SH-SY5Y (cell line): ENCODE measurements around the gene WAC.

Experiments
- GATA2 ChIP-seq: IDR thresholded peaks from 2 replicates; pipeline ENCODE4 v1.6.1; 2011; ENCODE audit warnings: mild to moderate bottlenecking, low read depth, low read length
- GATA3 ChIP-seq: IDR thresholded peaks from 2 replicates; pipeline ENCODE4 v1.6.1; 2011; ENCODE audit warnings: low read depth, mild to moderate bottlenecking, low read length, moderate library complexity

DNA sequence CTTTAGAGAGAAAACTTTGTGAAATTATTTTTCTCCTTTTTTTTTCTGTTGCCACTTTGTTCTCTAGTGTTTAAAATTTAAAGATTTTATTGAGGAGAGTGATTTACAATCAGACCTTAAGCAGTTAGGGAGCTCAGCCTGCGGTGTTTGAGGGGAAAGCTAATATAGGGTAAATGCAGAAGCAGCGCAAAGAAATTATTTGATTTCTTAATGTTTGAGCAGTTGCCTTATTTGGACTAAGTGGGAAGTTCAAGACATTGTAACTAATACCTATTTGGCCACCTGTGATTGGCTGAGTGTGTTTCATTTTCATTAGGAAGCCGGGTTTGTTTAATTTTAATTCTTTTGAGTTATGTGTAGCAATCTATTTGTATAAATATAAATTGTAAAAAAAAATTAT, 25.3 kb downstream of the WAC start:
- no peak for TF ChIP-seq GATA2
- no peak for TF ChIP-seq GATA3
